ENCODE measurements around the gene EPHA4. TPM values are rescaled to one million over a fixed set of nuclear protein-coding genes. Genes with fewer than 3 reads are reported as not detected.

The EPHA4 gene
- total and polyA plus RNA-seq, 4 donors = 0.43 to 2.3 (median 1.1) TPM

DNA sequence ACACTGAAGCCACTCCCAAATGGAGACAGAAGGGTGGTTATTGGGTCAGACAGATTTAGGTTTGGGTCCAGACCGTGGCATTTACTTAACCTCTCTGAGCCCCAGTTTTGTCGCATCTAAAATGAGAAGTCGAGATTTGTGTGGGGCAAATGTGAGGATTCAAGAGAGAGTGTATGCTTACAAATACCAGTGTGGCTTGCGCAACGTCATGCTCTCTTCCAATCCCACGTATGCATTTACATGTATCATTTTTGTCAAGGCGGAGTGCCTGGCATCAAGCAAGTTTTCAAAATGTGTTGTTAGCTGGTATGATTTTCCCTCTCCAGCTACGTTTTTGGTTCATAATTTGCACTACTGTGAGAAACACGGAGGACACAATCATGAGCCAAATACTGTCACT lies 197.9 kb downstream of the EPHA4 start:
- 86% methylated on average over 9 of the region's 9 CpGs for WGBS
- no peak overlapping the region for H3K27ac ChIP-seq (ENCODE audit: low read depth in 1 of 2, low read length in 2 of 2)
- H3K4me1 ChIP-seq (ENCODE audit: control insufficient read depth in 4 of 4, insufficient read depth in 4 of 4, low read length in 3 of 4) = no peaks in the 10 kb centered on the region
- no peaks in the 10 kb centered on the region for H3K36me3 ChIP-seq (ENCODE audit: control insufficient read depth in 4 of 4, insufficient read depth in 3 of 4, low read depth in 1 of 4, low read length in 3 of 4)
- peaks cover 0 to 1% (median 0%) of the 10 kb centered on the region in 4 donors for H3K9me3 ChIP-seq (ENCODE audit: control insufficient read depth in 4 of 4, low read length in 3 of 4)
- H3K4me3 ChIP-seq (ENCODE audit: low read depth in 1 of 3, low read length in 3 of 3) = no peak overlapping the region
- peaks cover 0 to 4% (median 1%) of the 10 kb centered on the region in 4 donors for H3K27me3 ChIP-seq (ENCODE audit: control insufficient read depth in 4 of 4, insufficient read depth in 4 of 4, low read length in 3 of 4)
- TF ChIP-seq TAF1 (conservative IDR thresholded peaks at IDR 0.05) (no peak), EGR1 (IDR thresholded peaks at IDR 0.05; ENCODE audit: low read depth in 2 of 2) (no peak), NR2F2 (IDR thresholded peaks at IDR 0.05) (no peak), GABPA (IDR thresholded peaks at IDR 0.05 in 1 of 2, conservative IDR thresholded peaks at IDR 0.05 in 1 of 2) (no peak), RXRA (IDR thresholded peaks at IDR 0.05) (no peak), HNF4G (IDR thresholded peaks at IDR 0.05) (no peak), JUND (IDR thresholded peaks at IDR 0.05) (no peak), FOXA1 (IDR thresholded peaks at IDR 0.05) (no peak)
- TF ChIP-seq, protein P1, sequence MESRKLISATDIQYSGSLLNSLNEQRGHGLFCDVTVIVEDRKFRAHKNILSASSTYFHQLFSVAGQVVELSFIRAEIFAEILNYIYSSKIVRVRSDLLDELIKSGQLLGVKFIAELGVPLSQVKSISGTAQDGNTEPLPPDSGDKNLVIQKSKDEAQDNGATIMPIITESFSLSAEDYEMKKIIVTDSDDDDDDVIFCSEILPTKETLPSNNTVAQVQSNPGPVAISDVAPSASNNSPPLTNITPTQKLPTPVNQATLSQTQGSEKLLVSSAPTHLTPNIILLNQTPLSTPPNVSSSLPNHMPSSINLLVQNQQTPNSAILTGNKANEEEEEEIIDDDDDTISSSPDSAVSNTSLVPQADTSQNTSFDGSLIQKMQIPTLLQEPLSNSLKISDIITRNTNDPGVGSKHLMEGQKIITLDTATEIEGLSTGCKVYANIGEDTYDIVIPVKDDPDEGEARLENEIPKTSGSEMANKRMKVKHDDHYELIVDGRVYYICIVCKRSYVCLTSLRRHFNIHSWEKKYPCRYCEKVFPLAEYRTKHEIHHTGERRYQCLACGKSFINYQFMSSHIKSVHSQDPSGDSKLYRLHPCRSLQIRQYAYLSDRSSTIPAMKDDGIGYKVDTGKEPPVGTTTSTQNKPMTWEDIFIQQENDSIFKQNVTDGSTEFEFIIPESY (IDR thresholded peaks at IDR 0.05) = no peak
- H3K9ac ChIP-seq (ENCODE audit: low read depth in 1 of 2, low read length in 2 of 2) = no peak overlapping the region
- no peak for DNase-seq (ENCODE audit: low spot score)

DNA sequence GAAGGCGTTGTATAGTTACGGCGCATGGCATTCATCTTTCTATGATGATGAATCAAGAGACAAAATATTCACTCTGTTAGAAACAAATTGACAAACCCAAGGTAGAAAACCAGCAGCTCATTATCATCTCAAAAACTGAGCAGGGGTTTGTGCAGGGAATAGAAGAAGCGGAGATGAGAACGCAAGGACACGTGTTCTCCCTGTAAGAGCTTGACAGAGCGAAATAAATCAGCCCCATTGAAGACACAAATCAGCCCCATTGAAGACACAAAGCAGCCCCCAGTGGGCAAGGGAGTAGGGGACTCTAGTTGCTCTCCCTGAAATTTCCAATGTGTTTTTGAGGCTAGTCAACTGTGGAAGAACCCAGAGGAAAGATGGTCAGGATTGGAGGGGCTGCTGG lies 199.2 kb downstream of the EPHA4 start:
- no peak for TF ChIP-seq EGR1 (IDR thresholded peaks at IDR 0.05; ENCODE audit: low read depth in 2 of 2)
- TF ChIP-seq, protein P2, sequence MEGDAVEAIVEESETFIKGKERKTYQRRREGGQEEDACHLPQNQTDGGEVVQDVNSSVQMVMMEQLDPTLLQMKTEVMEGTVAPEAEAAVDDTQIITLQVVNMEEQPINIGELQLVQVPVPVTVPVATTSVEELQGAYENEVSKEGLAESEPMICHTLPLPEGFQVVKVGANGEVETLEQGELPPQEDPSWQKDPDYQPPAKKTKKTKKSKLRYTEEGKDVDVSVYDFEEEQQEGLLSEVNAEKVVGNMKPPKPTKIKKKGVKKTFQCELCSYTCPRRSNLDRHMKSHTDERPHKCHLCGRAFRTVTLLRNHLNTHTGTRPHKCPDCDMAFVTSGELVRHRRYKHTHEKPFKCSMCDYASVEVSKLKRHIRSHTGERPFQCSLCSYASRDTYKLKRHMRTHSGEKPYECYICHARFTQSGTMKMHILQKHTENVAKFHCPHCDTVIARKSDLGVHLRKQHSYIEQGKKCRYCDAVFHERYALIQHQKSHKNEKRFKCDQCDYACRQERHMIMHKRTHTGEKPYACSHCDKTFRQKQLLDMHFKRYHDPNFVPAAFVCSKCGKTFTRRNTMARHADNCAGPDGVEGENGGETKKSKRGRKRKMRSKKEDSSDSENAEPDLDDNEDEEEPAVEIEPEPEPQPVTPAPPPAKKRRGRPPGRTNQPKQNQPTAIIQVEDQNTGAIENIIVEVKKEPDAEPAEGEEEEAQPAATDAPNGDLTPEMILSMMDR (IDR thresholded peaks at IDR 0.05; ENCODE audit: low read depth, low read length, missing input control) = no peak
- no peak for TF ChIP-seq HNF4A (conservative IDR thresholded peaks at IDR 0.05)
- TF ChIP-seq, protein P3, sequence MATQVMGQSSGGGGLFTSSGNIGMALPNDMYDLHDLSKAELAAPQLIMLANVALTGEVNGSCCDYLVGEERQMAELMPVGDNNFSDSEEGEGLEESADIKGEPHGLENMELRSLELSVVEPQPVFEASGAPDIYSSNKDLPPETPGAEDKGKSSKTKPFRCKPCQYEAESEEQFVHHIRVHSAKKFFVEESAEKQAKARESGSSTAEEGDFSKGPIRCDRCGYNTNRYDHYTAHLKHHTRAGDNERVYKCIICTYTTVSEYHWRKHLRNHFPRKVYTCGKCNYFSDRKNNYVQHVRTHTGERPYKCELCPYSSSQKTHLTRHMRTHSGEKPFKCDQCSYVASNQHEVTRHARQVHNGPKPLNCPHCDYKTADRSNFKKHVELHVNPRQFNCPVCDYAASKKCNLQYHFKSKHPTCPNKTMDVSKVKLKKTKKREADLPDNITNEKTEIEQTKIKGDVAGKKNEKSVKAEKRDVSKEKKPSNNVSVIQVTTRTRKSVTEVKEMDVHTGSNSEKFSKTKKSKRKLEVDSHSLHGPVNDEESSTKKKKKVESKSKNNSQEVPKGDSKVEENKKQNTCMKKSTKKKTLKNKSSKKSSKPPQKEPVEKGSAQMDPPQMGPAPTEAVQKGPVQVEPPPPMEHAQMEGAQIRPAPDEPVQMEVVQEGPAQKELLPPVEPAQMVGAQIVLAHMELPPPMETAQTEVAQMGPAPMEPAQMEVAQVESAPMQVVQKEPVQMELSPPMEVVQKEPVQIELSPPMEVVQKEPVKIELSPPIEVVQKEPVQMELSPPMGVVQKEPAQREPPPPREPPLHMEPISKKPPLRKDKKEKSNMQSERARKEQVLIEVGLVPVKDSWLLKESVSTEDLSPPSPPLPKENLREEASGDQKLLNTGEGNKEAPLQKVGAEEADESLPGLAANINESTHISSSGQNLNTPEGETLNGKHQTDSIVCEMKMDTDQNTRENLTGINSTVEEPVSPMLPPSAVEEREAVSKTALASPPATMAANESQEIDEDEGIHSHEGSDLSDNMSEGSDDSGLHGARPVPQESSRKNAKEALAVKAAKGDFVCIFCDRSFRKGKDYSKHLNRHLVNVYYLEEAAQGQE (IDR thresholded peaks at IDR 0.05) = no peak
- TF ChIP-seq JUND (IDR thresholded peaks at IDR 0.05) = no peak
- TF ChIP-seq GABPA (IDR thresholded peaks at IDR 0.05 in 1 of 2, conservative IDR thresholded peaks at IDR 0.05 in 1 of 2) = no peak
- TF ChIP-seq TAF1 (conservative IDR thresholded peaks at IDR 0.05) = no peak
- H3K27ac ChIP-seq (ENCODE audit: low read depth in 1 of 2, low read length in 2 of 2) = no peak overlapping the region
- H3K27me3 ChIP-seq (ENCODE audit: control insufficient read depth in 4 of 4, insufficient read depth in 4 of 4, low read length in 3 of 4) = peaks cover 0 to 4% (median 1%) of the 10 kb centered on the region in 4 donors
- 80% methylated on average over 7 of the region's 7 CpGs for WGBS
- no peaks in the 10 kb centered on the region for H3K4me1 ChIP-seq (ENCODE audit: control insufficient read depth in 4 of 4, insufficient read depth in 4 of 4, low read length in 3 of 4)
- no peak for DNase-seq (ENCODE audit: low spot score)
- peaks cover 0 to 1% (median 0%) of the 10 kb centered on the region in 4 donors for H3K9me3 ChIP-seq (ENCODE audit: control insufficient read depth in 4 of 4, low read length in 3 of 4)
- H3K36me3 ChIP-seq (ENCODE audit: control insufficient read depth in 4 of 4, insufficient read depth in 3 of 4, low read depth in 1 of 4, low read length in 3 of 4) = no peaks in the 10 kb centered on the region
- H3K9ac ChIP-seq (ENCODE audit: low read depth in 1 of 2, low read length in 2 of 2) = no peak overlapping the region
- no peak overlapping the region for H3K4me3 ChIP-seq (ENCODE audit: low read depth in 1 of 3, low read length in 3 of 3)

Measured in liver (tissue), 9 donors.